Measurements from ENCODE around the gene AP4E1. TPM values are rescaled to one million over a fixed set of nuclear protein-coding genes. Genes with fewer than 3 reads are reported as not detected.

The AP4E1 gene
- total RNA-seq, 6 donors from 2014 or later = 6.8 to 11.5 (median 9.4) TPM

- no peaks in the 10 kb centered on the region for H3K4me1 ChIP-seq
- no peaks in the 10 kb centered on the region for H3K36me3 ChIP-seq
- no peak overlapping the region for H3K27ac ChIP-seq
- DNase-seq (no peak), ATAC-seq (ENCODE audit: low FRiP score in 2 of 2) (no peak)
- H3K27me3 ChIP-seq = no peaks in the 10 kb centered on the region
- TF ChIP-seq POLR2A (IDR thresholded peaks at IDR 0.05) (no peak), CTCF (IDR thresholded peaks at IDR 0.05) (no peak), EP300 (IDR thresholded peaks at IDR 0.05) (no peak), POLR2AphosphoS5 (IDR thresholded peaks at IDR 0.05) (no peak)
- no peaks in the 10 kb centered on the region for H3K9me3 ChIP-seq
- no peak overlapping the region for H3K4me3 ChIP-seq
- 100% methylated on average over 2 of the region's 2 CpGs for WGBS, 2 donors
Observed at GRCh38 chr15:51038974-51039319, 130.5 kb downstream of the AP4E1 start.

- no peak for DNase-seq
- Histone ChIP-seq H3K27ac (no peak overlapping the region), H3K4me3 (no peak overlapping the region), H3K36me3 (no peaks in the 10 kb centered on the region), H3K4me1 (peaks cover 0 to 5% (median 2%) of the 10 kb centered on the region in 4 donors), H3K27me3 (no peaks in the 10 kb centered on the region), H3K9me3 (no peaks in the 10 kb centered on the region)
- TF ChIP-seq POLR2A (IDR thresholded peaks at IDR 0.05) = no peak
- no peak for TF ChIP-seq CTCF (IDR thresholded peaks at IDR 0.05)
- no peak for TF ChIP-seq POLR2AphosphoS5 (IDR thresholded peaks at IDR 0.05)
- TF ChIP-seq EP300 (IDR thresholded peaks at IDR 0.05) = no peak
- WGBS, 2 donors = 70 to 73% methylated on average over 4 of the region's 4 CpGs
- ATAC-seq (ENCODE audit: low FRiP score in 2 of 2) = no peak
Observed at GRCh38 chr15:51044037-51044727, 135.7 kb downstream of the AP4E1 start.

- no peaks in the 10 kb centered on the region for H3K27me3 ChIP-seq
- no peak for DNase-seq
- ATAC-seq (ENCODE audit: low FRiP score in 2 of 2) = no peak
- TF ChIP-seq POLR2A (IDR thresholded peaks at IDR 0.05) (no peak), POLR2AphosphoS5 (IDR thresholded peaks at IDR 0.05) (no peak), CTCF (IDR thresholded peaks at IDR 0.05) (no peak), EP300 (IDR thresholded peaks at IDR 0.05) (no peak)
- no peaks in the 10 kb centered on the region for H3K36me3 ChIP-seq
- H3K27ac ChIP-seq = no peak overlapping the region
- no peaks in the 10 kb centered on the region for H3K9me3 ChIP-seq
- WGBS, 2 donors = 84 to 94% methylated on average over 2 of the region's 2 CpGs
- peaks cover 0 to 5% (median 2%) of the 10 kb centered on the region in 4 donors for H3K4me1 ChIP-seq
- no peak overlapping the region for H3K4me3 ChIP-seq
Observed at GRCh38 chr15:51046016-51046415, 137.5 kb downstream of the AP4E1 start.

- Histone ChIP-seq H3K4me1 (peaks cover 0 to 7% (median 5%) of the 10 kb centered on the region in 4 donors), H3K9me3 (no peaks in the 10 kb centered on the region), H3K27ac (no peak overlapping the region), H3K27me3 (no peaks in the 10 kb centered on the region), H3K4me3 (no peak overlapping the region), H3K36me3 (no peaks in the 10 kb centered on the region)
- no peak for DNase-seq
- ATAC-seq (ENCODE audit: low FRiP score in 2 of 2) = no peak
- WGBS, 2 donors = 43 to 45% methylated on average over 3 of the region's 3 CpGs
- no peak for TF ChIP-seq POLR2A (IDR thresholded peaks at IDR 0.05)
- TF ChIP-seq CTCF (IDR thresholded peaks at IDR 0.05) = no peak
- TF ChIP-seq EP300 (IDR thresholded peaks at IDR 0.05) = no peak
- TF ChIP-seq POLR2AphosphoS5 (IDR thresholded peaks at IDR 0.05) = no peak
Observed at GRCh38 chr15:51046799-51047449, 138.4 kb downstream of the AP4E1 start.

- DNase-seq (no peak), ATAC-seq (ENCODE audit: low FRiP score in 2 of 2) (peak in 1 of 2 donors; percentile 25)
- Histone ChIP-seq H3K36me3 (no peaks in the 10 kb centered on the region), H3K4me1 (peaks cover 0 to 12% (median 5%) of the 10 kb centered on the region in 4 donors), H3K4me3 (no peak overlapping the region), H3K9me3 (no peaks in the 10 kb centered on the region), H3K27me3 (no peaks in the 10 kb centered on the region), H3K27ac (no peak overlapping the region)
- TF ChIP-seq EP300 (IDR thresholded peaks at IDR 0.05) (no peak), POLR2AphosphoS5 (IDR thresholded peaks at IDR 0.05) (no peak), POLR2A (IDR thresholded peaks at IDR 0.05) (no peak)
Observed at GRCh38 chr15:51048308-51048707, 139.8 kb downstream of the AP4E1 start.
